ENCODE results near the gene REV1.
"Not testable (repeated sequence)": the region's sequence is repeated elsewhere in the genome, so short reads cannot be mapped to it uniquely, and the experiment has no call there.

The REV1 gene

GRCh38 chr2:99485824-99486223, 4.0 kb downstream of the REV1 start:
- no peak for DNase-seq (ENCODE audit: low spot score)

DNA sequence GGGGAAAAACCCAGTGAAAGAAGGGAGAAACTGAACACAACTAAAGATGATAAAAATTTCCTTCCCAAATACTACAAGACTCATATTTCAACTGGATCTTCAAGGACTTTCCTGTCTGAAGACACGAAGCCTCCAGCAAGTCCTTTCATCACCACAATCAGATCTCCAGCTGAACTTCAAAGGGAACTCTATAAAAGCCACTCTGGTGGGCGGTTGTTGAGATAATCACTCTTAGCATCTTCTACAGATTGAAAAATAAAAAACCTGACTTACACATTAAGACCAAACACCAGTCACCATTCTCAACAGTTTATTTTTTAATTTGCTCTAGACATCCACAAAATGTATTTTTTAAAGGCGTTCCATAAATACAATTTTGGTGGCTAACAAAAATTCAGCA, 4.4 kb downstream of the REV1 start:
- DNase-seq (ENCODE audit: low spot score): no peak

- no peak for DNase-seq (ENCODE audit: low spot score)
Observed at GRCh38 chr2:99484205-99484604, 5.6 kb downstream of the REV1 start.

DNA sequence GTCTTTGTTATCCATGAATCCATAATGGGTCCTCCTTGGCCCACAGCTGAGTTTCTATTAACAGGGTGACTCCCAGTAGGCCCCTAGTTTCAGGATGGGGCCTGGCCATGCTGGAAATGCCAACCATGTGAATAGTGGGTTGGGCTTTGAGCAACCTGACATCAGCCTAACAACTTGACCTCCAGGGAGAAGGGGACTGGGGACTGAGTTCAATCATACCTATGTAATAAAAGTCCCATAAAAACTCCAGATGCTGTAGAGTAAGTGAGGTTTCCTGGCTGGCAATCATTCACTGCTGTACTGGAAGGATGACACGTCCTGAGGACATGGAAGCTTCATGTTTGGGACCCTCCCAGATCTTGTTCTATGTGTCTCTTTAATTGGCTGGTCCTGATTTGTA, 7.9 kb downstream of the REV1 start:
- DNase-seq (ENCODE audit: low spot score): no peak

GRCh38 chr2:99481527-99481926, 8.3 kb downstream of the REV1 start:
- DNase-seq (ENCODE audit: low spot score): no peak

- no peak for DNase-seq (ENCODE audit: low spot score)
Observed at GRCh38 chr2:99480390-99480789, 9.4 kb downstream of the REV1 start.

GRCh38 chr2:99478632-99479031, 11.2 kb downstream of the REV1 start:
- DNase-seq (ENCODE audit: low spot score): no peak

GRCh38 chr2:99477054-99477453, 12.8 kb downstream of the REV1 start:
- no peak for DNase-seq (ENCODE audit: low spot score)

DNA sequence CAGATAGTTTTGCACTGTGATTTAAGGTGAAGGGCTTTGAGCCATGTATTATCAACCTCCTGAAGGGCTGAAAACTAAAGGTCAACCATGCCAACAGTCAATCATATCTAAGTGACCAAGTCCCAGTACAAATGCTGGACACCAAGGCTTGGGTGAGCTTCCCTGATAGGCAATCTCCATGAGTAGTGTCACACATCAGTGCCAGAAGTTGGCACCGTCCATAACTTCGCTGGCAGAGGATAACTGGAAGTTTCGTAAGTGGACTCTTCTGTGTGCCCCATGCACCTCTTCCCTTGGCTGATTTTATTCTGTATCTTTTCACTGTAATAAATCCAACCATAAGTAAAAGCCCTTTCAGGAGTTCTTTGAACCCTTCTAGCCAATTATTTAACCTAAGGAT, 13.2 kb downstream of the REV1 start:
- no peak for DNase-seq (ENCODE audit: low spot score)

- not testable (repeated sequence) for DNase-seq (ENCODE audit: low spot score)
Observed at GRCh38 chr2:99475095-99475494, 14.7 kb downstream of the REV1 start.

DNA sequence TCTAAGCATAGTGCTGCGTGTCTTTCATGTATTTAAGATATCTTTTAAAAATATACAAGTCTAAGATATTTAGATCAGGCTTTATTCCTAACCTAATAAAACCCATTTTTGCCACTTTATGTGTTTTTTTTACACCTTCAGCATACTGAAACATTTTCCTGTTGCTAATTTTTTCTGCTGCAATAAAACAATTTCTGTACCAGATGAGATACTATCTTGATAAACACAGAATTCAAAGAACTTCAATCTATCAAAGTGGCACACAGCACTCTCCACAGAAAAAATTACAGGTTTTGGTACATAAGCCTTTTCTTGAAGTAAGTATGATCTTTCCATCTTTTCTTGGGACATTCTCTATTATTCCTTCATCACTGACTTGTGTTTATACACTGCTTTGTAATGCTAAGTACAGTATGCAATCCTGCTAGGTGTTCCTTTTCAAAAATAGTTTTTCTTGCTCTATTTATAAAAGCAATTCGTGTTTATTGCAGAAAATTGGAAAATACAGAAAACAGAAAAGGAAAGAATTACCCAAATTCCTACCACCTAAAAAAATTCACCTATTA, 16.2 kb downstream of the REV1 start:
- DNase-seq (ENCODE audit: low spot score): no peak

DNA sequence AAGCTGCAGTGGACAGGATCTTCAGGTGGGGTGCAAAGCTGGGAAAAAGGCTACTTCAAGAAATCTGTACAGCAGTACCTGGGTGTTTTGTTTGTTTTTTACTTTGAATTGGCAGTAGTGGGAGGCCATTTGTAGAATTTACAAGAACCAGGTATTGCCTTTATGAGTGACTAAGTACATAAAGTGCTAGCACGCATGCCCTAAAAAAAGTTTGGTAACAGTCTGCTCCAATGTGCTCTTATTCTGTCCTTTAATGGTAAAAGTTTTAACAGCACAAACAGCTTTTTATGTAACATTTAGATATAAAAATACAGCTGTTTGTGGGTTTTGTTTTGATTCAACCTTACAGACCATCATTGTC, 17.2 kb downstream of the REV1 start:
- DNase-seq (ENCODE audit: low spot score): no peak

DNA sequence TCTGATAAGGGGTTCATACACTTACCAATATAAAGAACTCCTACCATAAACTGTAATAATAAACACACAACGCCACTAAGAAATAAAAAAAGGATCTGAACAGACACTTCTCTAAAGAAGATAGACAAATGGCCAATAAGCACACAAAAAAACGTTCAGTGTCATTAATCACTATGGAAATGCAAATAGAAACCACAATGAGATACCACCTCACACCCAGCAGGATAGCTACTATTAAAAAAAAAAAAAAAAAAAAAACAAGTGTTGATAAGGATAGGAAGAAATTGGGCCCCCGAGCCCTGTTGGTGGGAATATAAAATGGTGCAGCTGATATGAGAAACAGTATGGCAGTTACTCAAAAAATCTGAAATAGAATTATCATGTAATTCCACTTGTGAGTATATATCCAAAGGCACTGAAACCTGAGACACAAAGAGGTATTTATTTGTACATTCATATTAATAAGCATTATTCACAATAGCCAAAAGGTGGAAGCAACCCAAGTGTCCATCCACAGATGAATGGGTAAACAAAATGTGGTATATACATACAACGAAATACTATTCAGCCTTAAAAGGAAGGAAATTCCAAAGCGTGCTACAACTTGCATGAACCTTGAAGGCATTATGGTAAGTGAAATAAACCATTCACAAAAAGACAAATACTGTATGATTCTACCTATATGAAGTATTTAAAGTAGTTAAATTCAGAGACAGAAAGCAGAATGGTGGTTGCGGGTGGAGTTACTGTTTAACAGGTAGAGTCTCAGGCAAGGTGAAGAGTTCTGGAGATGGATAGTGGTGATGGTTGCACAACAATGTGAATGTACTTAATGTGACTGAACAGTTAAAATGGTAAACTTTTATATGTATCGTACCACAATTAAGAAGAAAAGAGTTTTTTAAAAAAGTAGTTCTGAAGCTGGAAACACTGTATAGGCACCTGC, 17.9 kb downstream of the REV1 start:
- no peak for DNase-seq (ENCODE audit: low spot score)

DNA sequence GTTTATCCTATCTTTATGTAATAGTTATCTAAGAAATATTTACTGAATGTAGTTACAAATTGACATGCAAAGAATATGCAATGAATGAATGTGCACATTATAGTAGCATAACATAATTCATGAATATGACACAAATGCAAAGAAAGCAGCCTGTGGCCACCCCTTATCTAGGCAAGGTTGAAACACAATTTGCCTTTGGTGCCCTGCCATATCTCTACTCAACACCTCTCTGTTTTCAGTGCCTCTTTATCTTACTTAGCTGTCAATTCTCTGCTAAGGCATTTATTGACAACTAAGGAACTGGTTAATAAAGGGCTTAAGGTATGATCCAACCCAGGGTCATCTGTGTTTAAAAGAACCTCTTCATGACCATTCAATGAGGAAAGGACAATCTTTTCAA, 18.9 kb downstream of the REV1 start:
- DNase-seq (ENCODE audit: low spot score): no peak

DNA sequence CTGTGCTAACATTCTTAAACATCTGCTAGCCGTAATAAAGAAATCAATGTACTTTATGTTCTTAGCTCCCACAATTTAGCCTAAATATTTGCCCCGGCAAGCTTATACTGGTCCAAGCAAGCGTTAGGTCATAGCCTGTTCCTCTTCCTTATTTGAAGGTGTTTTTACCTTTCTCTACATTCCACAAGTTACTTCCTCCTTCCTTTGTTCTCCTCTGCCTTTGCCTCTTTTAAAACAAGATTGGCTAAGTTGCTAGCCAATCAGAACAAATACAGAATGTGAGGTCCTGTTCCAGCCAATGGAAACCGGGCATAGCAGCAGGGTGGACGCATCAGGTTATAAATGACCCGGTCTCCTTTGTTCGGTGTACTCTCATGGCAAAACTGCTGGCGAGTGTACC, 19.4 kb downstream of the REV1 start:
- not testable (repeated sequence) for DNase-seq (ENCODE audit: low spot score)

DNA sequence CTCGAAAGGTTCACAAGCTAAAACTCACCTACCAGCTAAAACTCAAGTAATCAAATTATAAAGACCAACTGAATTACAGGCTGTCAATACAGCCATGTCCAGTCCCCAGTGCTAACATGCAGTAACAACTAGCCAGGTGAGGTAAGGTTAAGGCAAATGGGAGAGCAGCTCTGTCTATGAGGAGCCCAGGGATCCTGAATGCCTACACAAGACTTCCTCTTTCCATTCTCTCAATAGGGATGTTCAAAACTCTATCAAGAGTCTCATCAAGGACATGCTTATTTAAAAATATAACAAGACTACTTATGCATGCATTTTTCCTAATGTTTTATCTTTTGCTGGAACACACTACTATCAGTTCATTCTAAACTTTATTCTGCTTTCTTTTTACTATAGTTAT, 20.4 kb downstream of the REV1 start:
- DNase-seq (ENCODE audit: low spot score): no peak

DNA sequence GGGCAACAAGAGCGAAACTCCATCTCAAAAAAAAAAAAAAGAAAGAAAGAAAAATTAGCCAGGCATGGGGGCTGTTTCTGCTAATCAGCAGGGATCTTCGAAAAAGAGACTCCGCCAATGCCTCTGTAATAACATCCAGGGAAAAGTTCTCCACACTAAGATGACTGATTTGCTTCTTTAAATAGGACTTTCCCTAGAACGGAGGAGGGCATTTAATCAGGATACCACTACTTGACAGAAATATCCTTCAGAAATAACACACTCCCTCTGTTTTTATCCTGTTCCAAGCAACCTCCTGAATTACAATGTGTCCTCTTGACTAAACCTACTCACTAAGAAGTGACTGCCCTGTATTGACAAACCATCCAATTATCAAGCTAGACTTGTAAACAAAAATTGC, 21.7 kb downstream of the REV1 start:
- DNase-seq (ENCODE audit: low spot score): no peak

DNA sequence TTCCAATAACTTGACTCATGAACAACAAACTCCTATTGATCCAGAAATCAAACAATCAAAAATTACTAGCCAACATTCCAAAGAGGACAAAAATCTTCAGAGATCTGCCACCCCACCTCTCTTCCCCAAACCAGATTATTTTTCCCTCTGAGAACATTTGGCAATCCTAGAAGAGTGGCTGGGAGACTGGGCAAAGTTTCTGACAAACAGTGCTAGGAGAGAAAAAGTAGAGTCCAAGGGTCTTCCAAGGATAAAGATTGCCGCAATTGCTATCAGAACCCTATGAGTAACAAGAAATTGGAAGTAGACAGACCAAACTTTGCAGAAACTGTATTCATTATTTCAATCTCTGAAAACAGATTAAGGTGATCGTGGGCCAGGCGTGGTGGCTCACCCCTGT, 22.4 kb downstream of the REV1 start:
- DNase-seq (ENCODE audit: low spot score): no peak

- DNase-seq (ENCODE audit: low spot score): no peak
Observed at GRCh38 chr2:99461828-99462483, 27.9 kb downstream of the REV1 start.

- no peak for DNase-seq (ENCODE audit: low spot score)
Observed at GRCh38 chr2:99458529-99458928, 31.3 kb downstream of the REV1 start.

GRCh38 chr2:99451686-99452085, 38.1 kb downstream of the REV1 start:
- no peak for DNase-seq (ENCODE audit: low spot score)

GRCh38 chr2:99451280-99451679, 38.5 kb downstream of the REV1 start:
- no peak for DNase-seq (ENCODE audit: low spot score)

GRCh38 chr2:99450199-99450598, 39.6 kb downstream of the REV1 start:
- no peak for DNase-seq (ENCODE audit: low spot score)
